Muscle of arm (tissue), 14 donors: ENCODE data around the gene PLSCR5. TPM values are rescaled to one million over a fixed set of nuclear protein-coding genes. Genes with fewer than 3 reads are reported as not detected.

ENCODE experiments used
- DNase-seq: peaks from one replicate; pipeline ENCODE4 v3.0.0-alpha.2; 2013
- long read RNA-seq, 11 donors: transcript quantifications; one replicate each; lab custom pipeline, GENCODE V29; 2026
- polyA plus RNA-seq, 12 donors: library from polyadenylated mRNA; unstranded; fragments of 120-200 nt; gene quantifications; one replicate each; pipeline ENCODE4 v1.2.1, GENCODE V29; 2013; ENCODE audit not compliant: insufficient read length in 12 of 12

Gene PLSCR5, protein sequence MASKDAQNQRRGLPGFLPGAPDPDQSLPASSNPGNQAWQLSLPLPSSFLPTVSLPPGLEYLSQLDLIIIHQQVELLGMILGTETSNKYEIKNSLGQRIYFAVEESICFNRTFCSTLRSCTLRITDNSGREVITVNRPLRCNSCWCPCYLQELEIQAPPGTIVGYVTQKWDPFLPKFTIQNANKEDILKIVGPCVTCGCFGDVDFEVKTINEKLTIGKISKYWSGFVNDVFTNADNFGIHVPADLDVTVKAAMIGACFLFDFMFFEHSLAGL
- not detected for polyA plus RNA-seq
- long read RNA-seq, donor 1, result 0 reads
- long read RNA-seq, donor 2, result 0 reads
- long read RNA-seq, donor 3, result 0 reads
- long read RNA-seq, donor 4, result 0 reads
- long read RNA-seq, donor 5, result 0 reads
- long read RNA-seq, donor 6, result 0 reads
- long read RNA-seq, donor 7, result 0 reads
- long read RNA-seq, donor 8, result 0 reads
- long read RNA-seq, donor 9, result 0 reads
- long read RNA-seq, donor 10, result 0 reads
- long read RNA-seq, donor 11, result 0 reads

DNA sequence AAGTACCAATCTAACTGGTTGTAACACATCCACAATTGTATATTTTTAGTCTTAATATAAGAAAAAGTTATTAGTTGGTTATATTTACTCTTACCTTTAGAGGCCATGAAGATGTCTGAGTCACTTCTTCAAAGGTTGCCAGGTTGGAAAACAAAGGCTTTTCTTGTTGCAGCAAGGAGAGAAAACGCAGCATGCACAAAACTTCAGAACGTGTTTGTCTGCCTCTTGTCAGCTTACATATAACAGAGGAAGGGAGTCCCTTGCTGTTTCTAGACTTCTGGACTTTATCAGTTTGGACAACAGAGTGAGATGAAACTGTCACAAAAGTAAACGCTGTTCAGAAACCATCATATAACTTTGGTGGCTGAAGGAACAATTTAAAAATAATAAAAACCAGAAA is at the start of gene PLSCR5:
PLSCR5 (minus strand) TSS at position 241 of the 400 bp plus-strand sequence; CDS start at position 107, 134 bp downstream.
- DNase-seq, result no peak

DNA sequence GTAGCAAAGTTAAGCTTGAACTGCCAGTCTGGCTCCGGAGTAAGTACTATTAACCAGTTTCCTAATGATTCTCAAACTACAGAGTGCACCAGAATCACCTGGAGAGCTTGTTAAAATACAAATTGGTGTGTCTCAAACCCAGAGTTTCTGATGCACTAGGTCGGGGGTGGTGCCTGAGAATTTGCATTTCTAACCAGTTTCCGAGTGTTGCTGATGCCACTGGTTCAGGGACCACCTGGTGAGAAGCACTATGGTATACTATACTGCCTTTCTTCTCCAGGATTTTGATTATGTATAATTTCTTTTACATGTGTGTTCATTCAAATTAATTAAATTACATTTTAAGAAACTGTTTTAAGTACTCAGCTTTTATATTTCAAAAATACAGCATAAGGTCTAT is 48.8 kb upstream of the PLSCR5 start:
- DNase-seq, result no peak

DNA sequence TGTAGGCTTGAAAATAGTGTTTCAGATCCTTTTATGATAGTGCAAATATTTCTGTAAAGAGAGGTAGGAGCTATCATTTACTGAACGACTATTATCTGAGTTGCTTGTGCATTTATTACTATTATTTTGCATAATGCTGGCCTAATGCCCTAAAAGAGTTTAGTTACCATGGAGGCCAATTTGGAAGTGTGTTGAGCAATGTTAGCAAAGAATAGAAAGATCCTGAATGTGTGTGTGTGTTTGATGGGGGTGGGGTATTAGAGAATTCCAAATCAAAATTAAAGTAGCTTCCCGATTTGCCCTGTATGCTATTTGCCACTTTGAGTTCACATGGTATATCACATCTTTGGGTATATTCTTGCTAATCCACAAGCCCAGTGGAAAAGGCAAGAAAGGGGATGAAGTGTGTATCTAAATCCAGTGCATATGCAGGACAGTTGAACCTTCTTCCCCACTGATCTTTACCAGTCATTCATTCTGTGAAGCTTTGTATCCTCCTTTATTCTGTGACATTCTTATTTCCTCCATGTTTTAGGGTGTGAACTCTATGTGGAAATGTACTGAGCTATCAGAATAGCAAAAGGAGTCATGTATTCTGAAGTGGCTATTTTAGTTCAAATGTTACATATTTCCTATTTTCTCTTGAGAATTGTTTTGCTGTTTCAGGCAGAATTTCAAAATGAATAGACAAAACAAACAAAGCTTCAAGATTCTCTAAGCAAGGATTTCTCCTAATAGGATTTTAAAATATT is 45.7 kb upstream of the PLSCR5 start:
- no peak for DNase-seq

DNA sequence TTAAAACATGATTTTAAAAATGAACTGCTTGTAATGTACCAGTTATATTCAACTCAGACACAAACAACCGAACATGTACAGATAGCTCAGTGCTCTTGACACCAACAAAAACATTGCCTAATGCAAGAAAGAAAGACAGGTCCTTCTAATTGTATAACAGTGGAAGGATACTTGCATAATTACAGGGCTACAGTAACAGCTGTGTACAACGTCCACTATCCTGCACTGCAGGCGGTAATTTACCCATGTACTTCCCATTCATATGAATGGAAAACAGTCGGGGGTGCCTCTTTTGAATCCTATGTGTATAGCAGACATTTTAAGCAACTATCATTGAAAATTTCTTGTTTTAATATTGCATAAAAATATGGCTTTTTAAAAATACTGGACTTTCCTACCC is 41.1 kb upstream of the PLSCR5 start:
- DNase-seq, result no peak

DNA sequence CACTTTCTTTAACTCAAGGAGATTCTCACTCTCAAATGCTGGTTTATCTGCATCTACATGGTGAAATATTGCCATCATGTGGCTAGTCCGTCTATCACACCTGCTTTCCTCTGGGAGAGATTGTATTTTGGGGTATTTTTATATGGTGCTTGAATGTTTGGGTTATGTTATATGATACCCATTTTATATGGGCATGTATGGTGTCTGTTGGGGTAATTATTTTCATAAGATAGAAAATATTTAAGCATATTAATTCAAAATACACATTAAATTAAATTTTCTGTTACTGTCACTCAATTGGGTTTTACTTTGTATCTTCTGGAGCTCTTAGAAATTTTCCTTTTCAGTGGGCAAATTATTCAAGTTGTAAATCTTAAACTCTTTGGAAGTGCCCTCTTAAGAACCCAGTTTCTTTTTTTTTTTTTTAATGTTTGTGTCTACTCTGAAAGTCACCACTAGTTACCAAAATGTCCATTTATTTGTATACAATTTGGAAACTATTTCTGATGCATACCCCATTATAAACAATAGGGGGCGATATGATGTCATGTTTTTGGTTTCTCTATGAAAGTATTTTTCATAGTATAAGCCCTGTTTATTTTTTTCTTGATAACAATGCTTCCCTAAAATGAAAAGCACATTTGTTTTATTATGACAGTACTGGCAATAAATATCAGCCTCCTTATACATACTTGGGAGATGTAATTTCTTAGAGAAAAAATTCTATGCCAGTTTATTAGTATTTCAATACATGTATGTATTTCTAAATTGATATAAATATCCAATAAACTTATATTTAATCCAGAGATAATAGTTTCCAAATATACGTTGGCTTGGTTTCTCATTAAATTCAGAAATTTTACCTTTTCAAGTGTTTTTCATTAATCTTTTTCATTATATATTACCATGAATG is 36.1 kb upstream of the PLSCR5 start:
- peak; percentile 22 for DNase-seq

DNA sequence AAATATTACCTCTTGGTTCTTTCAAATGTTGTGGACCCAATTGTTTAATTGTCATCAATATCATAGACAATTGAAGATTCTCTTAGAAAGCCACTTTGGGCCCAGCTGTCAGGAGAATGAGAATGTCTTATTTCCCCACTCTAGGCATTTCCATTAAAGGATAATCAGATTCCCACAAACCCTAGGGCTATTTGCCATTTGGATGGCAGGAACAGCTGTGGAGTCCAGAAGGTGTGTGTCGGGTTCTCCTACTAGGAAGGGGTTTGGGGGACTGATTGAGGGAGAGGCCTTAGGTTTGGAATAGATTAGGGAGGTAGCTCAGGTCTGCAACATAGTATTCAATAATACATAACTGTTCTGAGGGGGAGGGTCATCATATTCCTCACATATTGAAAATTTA is 35.2 kb upstream of the PLSCR5 start:
- DNase-seq, result no peak

DNA sequence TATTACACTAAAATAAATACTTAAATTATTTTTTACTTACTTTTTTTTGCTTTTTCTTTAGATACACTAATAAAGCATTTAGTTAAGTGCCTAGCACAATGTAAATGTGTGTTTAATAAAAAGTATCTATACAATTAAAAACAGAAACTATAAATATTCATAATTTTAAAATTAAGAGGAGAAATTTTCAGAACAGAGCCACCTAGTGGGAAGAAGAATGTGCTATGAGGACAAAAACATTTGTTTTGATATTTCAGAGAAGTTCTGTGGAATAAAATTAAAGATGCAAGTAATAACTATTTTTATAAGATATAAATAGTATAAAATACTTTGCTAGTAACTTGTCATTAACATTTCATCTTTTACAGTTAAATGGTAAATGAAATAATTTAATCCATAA is 33.6 kb upstream of the PLSCR5 start:
- no peak for DNase-seq

DNA sequence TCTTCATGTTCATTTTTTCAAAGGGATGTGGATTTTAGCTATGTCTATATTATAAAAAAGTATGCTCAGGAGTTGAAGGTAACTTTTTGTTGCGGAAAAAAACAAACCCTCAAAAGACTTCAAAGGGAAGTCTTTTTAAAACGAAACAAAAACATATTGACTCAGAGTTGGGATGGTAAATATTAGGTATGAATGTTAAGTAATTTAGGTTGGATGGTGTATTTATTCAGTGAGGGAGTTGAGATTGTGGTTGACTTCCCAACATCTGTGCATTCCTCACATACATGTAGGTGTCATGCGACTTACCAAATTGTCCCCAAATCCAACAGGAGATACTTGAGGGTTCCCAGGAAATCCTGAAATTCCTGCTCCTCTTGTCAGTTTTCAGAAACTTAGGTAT is 32.7 kb upstream of the PLSCR5 start:
- no peak for DNase-seq

DNA sequence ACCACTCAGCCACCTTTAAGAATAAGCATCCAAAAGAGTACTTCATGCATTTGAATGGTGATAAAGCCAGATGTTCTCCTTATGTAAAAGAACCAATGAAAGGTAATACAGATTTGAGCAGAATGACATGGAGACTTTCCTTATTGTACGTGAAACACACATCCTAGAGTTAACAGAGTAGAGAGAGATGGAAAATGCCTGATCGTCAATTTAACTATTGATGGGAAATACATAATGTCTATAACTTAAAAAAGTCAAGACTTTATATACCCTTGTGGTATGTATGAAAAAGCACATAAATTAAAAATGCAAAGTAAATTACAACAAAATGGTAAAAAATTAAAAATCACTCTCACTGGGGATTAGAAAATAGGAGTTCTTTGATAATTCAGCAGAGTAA is 31.7 kb upstream of the PLSCR5 start:
- DNase-seq, result no peak

DNA sequence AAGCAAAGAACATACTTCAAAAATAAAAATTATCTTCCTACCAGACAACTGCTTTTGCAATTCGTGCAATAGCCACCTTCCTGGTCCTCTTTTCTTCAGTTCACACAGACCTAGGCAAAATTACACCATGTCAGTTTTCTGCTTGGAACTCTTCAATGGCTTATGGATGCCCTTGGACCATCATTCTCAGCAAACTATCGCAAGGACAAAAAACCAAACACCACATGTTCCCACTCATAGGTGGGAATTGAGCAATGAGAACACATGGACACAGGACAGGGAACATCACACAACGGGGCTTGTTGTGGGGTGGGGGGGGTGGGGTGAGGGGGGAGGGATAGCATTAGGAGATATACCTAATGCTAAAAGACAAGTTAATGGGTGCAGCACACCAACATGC is 29.2 kb upstream of the PLSCR5 start:
- no peak for DNase-seq

DNA sequence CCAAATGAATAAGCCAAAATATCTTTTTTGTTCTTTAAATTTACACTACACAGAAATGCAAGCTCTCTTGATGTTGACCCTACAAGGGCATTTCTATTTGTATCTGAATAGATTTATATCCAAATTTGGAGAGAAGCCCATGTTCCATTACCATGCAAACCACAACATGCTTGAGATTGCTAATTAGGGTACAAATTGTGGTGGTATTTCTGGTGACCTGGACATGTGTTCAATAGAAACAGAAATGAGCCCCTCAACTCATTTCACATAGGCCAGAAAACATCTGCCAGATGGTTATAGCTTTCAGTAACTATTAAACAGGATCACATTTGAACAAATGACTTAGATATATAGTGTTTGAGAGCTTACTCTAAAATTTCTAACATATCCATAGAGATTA is 23.5 kb upstream of the PLSCR5 start:
- DNase-seq, result no peak

DNA sequence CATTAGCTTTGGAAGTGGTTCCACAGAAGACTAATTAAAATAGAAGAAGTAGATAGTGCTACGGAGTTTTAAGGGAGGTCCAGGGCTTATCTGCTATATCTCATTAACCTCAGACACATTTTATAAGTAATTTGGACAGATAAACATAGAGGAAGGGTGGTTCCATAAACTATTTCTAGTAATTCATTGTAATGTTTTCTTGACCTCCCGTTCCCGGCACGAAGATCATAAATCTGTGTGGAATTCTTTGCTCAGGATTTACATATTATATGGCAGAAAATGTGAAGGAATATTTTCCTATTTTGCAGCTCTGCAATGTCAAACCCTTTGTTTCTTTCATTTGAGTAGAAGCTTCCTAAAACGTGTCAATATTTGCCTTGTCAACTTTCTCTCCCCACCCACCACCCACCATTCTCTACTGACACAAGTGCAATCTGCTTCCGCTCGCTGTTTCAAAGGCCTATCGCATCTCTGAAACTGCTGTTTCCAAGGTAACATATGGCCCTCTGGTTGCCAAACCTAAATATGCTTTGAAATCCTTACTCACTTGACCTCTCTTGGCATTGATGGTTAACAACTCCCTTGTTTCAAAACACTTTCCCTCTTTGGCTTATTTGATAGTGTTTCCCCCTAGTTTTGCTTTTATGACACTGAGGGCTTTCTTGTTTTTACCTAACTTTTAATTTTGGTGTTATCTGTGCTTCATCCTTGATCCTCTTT is 21.4 kb upstream of the PLSCR5 start:
- DNase-seq, result no peak

DNA sequence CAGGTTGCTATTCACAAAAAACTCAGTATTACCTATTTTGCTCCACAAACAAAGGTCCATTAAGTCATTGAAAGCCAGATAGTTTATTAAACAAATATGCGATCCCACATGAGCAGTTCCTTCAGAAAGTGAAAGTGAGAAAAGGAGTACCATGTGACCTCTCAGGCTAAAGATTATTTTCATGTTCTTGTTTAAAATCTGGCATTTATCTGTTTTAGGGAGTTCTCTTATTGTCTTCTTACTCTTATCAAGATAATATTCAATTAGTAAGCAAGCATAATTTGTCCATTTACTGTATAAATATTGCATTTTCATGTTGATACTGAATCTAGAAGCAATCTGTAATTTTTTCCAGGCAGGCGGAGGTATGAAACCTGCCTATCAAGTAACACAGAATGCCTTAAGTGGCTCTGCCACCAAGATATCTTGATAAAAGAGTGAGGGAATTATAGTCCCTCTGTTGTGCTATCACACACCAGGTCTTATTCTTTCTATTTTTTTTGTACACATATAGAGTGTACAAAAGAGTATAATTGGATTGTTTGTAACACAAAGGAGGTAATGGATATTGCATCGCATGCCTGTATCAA is 20.1 kb upstream of the PLSCR5 start:
- DNase-seq, result peak; percentile 2

DNA sequence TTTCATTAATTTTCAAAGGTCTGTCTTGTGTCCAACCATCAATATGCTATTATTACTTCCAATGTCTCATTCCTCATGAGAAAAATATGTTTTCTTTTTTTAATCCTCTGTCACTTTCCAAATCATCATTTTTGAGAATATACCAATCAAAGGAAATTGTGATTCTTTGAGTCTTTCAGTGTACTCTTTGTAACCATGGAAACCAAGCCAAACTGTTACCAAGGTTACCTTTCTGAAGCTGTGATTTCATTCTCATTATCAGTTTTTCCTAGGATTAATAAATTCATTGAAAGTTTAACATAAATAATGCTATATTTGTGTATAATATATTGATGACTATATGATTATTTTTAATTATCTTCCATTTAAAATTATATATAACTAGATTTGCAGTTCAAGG is 16.6 kb upstream of the PLSCR5 start:
- no peak for DNase-seq

DNA sequence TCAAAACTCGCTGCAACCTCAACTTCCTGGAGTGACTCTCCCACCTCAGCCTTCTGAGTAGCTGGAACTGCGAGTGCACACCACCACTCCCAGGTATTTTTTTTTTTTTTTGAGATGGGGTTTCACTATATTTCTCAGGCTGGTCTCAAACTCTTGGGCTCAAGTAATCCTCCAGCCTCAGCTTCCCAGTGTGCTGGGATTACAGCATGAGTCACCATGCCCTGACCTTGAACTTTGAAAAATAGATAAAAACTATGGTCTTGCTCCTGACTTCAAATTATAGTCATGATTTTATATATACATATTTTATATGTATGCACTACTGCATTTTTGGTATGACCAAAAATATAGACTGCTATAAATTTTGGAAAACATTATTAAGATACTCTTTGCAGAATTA is 6.9 kb upstream of the PLSCR5 start:
- DNase-seq, result no peak

DNA sequence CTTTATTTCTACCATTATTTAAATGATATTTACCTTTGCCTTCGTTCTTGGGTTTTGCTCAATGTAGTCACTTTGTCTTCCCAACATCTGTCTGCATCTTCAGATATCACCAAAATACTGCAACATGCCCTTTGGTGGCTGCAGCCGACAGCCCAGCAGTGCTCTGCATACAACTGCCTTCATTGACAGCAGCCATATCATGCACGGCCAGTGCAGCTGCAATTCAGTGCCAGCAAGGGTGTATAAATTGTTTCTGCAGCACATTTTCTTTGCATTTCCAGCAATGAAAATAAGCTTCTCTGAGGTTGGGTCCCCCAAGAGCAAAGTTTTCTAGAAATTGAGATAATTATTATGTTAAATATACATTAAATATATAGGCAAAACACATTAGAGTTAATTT is 6.0 kb upstream of the PLSCR5 start:
- DNase-seq, result no peak

DNA sequence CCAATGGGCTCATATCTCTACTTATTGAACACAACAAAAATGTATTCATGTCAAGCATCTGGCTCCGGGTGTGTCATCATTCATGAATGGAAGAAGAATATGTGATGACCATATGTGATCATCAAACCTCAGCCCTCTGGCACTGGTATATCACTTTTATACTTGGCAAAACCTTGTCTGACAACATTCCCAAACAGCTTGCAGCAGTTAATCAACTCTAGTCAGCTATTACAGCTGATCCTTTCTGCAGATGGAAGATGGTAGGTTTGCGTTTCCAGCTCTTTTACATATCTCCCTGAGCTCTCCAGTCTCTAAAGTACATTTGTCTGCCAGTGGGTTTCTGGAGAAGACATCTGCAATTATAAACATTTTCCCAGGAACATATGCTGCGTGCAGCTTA is 6.6 kb downstream of the PLSCR5 start:
- DNase-seq, result peak; percentile 37

DNA sequence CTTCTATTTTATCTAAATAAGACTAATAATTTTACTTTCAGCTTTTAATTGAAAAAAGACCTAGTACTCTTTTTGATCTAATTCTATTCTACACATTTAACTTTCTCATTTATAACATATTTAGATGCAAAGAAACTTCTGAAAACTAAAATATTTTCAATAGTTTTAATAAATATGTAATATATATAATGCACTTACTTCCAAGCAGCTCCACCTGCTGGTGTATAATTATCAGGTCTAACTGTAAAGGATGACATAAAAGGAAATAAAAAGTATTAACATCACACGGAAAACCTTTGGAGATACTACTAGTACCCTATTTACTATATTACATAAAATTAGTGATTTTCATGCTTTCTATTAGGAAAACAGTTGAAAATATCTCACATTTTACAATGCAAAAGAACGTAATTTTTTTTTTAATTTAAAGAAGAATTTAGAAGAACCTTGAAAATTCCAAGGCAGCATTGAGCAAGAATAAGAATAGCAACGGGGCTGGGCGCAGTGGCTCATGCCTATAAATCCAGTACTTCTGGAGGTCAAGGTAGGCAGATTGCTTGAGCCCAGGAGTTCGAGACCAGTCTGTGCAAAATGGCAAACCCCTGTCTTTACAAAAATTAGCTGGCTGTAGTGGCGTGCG is 10.2 kb downstream of the PLSCR5 start:
- DNase-seq, result no peak

DNA sequence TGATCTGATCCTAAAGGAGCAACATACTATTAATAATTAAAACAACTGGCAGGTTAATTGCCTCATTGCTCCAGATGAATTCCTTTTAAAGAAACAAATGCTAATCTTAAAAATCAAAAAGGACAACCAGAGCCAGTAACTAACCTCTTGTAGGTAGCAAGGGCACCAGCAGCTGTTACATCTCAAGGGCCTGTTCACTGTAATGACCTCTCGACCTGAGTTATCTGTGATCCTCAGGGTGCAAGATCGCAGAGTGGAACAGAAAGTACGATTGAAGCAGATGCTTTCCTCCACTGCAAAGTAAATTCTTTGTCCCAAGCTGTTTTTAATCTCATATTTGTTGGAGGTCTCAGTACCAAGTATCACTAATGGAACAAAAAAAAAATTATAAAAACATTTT is 11.4 kb downstream of the PLSCR5 start:
- no peak for DNase-seq

DNA sequence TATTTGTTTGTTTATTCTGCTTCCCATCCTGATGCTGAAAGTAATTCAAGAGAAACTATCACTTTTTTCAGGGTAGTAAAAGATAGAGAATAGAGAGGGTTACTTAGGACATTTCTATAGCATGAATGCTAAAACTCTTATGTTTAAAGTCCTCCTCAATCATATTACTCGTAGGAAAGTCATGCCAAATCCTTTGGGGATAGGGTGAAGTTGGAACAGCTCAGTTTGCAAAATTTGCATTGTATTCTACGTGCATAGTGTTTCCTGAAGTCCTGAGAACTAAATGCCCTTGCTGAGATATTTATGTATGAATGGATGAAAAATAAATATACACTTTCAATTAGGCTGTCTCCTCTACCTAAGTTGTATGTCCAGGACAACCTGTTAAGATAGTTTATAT is 14.6 kb downstream of the PLSCR5 start:
- DNase-seq, result no peak
